ENCODE data around the gene GP5. TPM values are rescaled to one million over a fixed set of nuclear protein-coding genes. Genes with fewer than 3 reads are reported as not detected.

The GP5 gene
- total RNA-seq, 2 experiments from 2014 or later = 1.1 to 1.3 TPM

GRCh38 chr3:194395778-194396538, 3.1 kb downstream of the GP5 start:
- ChIA-PET CTCF (interaction anchor here (0.6 to 2.6 kb wide), 7 partner anchors 9 to 312 kb away, joined by 3 to 11 read pairs (median 3); no protein-coding TSS in a partner anchor), POLR2A (interaction anchor here (0.7 kb wide), 1 partner anchor 10 kb away, joined by 4 read pairs; no protein-coding TSS in a partner anchor)
- peak overlapping the region; percentile 66 for H3K4me3 Mint-ChIP-seq
- H3K27me3 Mint-ChIP-seq = peaks cover 25% of the 10 kb centered on the region
- DNase-seq = peak; percentile 72
- peaks cover 5% of the 10 kb centered on the region for H3K36me3 Mint-ChIP-seq (ENCODE audit: low read depth)
- peak overlapping the region; percentile 84 for H3K27ac Mint-ChIP-seq
- H3K9me3 Mint-ChIP-seq = peaks cover 4% of the 10 kb centered on the region
- peaks cover 54% of the 10 kb centered on the region for H3K4me1 Mint-ChIP-seq

GRCh38 chr3:194395212-194395611, 3.9 kb downstream of the GP5 start:
- Mint-ChIP-seq H3K36me3 (ENCODE audit: low read depth) (peaks cover 8% of the 10 kb centered on the region), H3K27ac (no peak overlapping the region), H3K9me3 (peaks cover 11% of the 10 kb centered on the region), H3K27me3 (peaks cover 32% of the 10 kb centered on the region), H3K4me1 (peaks cover 54% of the 10 kb centered on the region), H3K4me3 (no peak overlapping the region)
- ChIA-PET CTCF (interaction anchor here (0.6 to 2.3 kb wide), 7 partner anchors 9 to 312 kb away, joined by 3 to 11 read pairs (median 4); partner anchors contain the start of gene TMEM44), POLR2A (no interaction called here)
- no peak for DNase-seq

GRCh38 chr3:194392576-194392975, 6.5 kb downstream of the GP5 start:
- CTCF ChIA-PET = no interaction called here
- no peak overlapping the region for H3K27ac Mint-ChIP-seq
- H3K27me3 Mint-ChIP-seq = peaks cover 25% of the 10 kb centered on the region
- peaks cover 16% of the 10 kb centered on the region for H3K9me3 Mint-ChIP-seq
- POLR2A ChIA-PET = no interaction called here
- H3K4me1 Mint-ChIP-seq = peaks cover 28% of the 10 kb centered on the region
- no peak overlapping the region for H3K4me3 Mint-ChIP-seq
- DNase-seq = no peak
- peaks cover 5% of the 10 kb centered on the region for H3K36me3 Mint-ChIP-seq (ENCODE audit: low read depth)

- H3K27me3 Mint-ChIP-seq = peaks cover 24% of the 10 kb centered on the region
- POLR2A ChIA-PET = no interaction called here
- no peak overlapping the region for H3K27ac Mint-ChIP-seq
- peaks cover 16% of the 10 kb centered on the region for H3K9me3 Mint-ChIP-seq
- no peak overlapping the region for H3K4me3 Mint-ChIP-seq
- peaks cover 4% of the 10 kb centered on the region for H3K36me3 Mint-ChIP-seq (ENCODE audit: low read depth)
- CTCF ChIA-PET = no interaction called here
- peaks cover 12% of the 10 kb centered on the region for H3K4me1 Mint-ChIP-seq
- no peak for DNase-seq
Observed at GRCh38 chr3:194390835-194391234, 8.2 kb downstream of the GP5 start.

- Mint-ChIP-seq H3K36me3 (ENCODE audit: low read depth) (peaks cover 4% of the 10 kb centered on the region), H3K27ac (no peak overlapping the region), H3K4me1 (no peaks in the 10 kb centered on the region), H3K27me3 (peaks cover 24% of the 10 kb centered on the region), H3K4me3 (no peak overlapping the region), H3K9me3 (peaks cover 16% of the 10 kb centered on the region)
- ChIA-PET POLR2A (no interaction called here), CTCF (interaction anchor here (0.7 kb wide), 1 partner anchor 74 kb away, joined by 3 read pairs; no protein-coding TSS in a partner anchor)
- DNase-seq = no peak
Observed at GRCh38 chr3:194389269-194389668, 9.8 kb downstream of the GP5 start.

- ChIA-PET CTCF (interaction anchor here (0.6 to 1.4 kb wide), 3 partner anchors 8 to 583 kb away, joined by 3 to 6 read pairs (median 3); no protein-coding TSS in a partner anchor), POLR2A (no interaction called here)
- Mint-ChIP-seq H3K9me3 (peaks cover 16% of the 10 kb centered on the region), H3K4me1 (no peaks in the 10 kb centered on the region), H3K27ac (no peak overlapping the region), H3K27me3 (peaks cover 27% of the 10 kb centered on the region), H3K36me3 (ENCODE audit: low read depth) (peaks cover 4% of the 10 kb centered on the region), H3K4me3 (no peak overlapping the region)
- DNase-seq = no peak
Observed at GRCh38 chr3:194387926-194388418, 11.1 kb downstream of the GP5 start.

- ChIA-PET POLR2A (no interaction called here), CTCF (interaction anchor here (1.0 to 1.4 kb wide), 2 partner anchors 9 to 42 kb away, joined by 3 read pairs; no protein-coding TSS in a partner anchor)
- peaks cover 16% of the 10 kb centered on the region for H3K9me3 Mint-ChIP-seq
Observed at GRCh38 chr3:194387276-194387675, 11.8 kb downstream of the GP5 start.

GRCh38 chr3:194386648-194387047, 12.4 kb downstream of the GP5 start:
- H3K27me3 Mint-ChIP-seq = peaks cover 23% of the 10 kb centered on the region
- ChIA-PET POLR2A (no interaction called here), CTCF (interaction anchor here (1.0 to 1.4 kb wide), 2 partner anchors 9 to 41 kb away, joined by 3 read pairs; no protein-coding TSS in a partner anchor)
- no peak overlapping the region for H3K4me3 Mint-ChIP-seq
- peaks cover 16% of the 10 kb centered on the region for H3K9me3 Mint-ChIP-seq
- no peak overlapping the region for H3K27ac Mint-ChIP-seq
- DNase-seq = no peak
- peaks cover 4% of the 10 kb centered on the region for H3K36me3 Mint-ChIP-seq (ENCODE audit: low read depth)
- no peaks in the 10 kb centered on the region for H3K4me1 Mint-ChIP-seq

More at GRCh38 chr3:194387276-194387675, 11.8 kb downstream of the GP5 start:
- Mint-ChIP-seq H3K4me1 (no peaks in the 10 kb centered on the region), H3K27me3 (peaks cover 23% of the 10 kb centered on the region), H3K36me3 (ENCODE audit: low read depth) (peaks cover 4% of the 10 kb centered on the region), H3K4me3 (no peak overlapping the region), H3K27ac (no peak overlapping the region)
- no peak for DNase-seq

GRCh38 chr3:194386066-194386465, 13.0 kb downstream of the GP5 start:
- DNase-seq = no peak
- Mint-ChIP-seq H3K9me3 (peaks cover 14% of the 10 kb centered on the region), H3K4me3 (no peak overlapping the region), H3K27me3 (peaks cover 19% of the 10 kb centered on the region), H3K4me1 (no peaks in the 10 kb centered on the region), H3K27ac (no peak overlapping the region), H3K36me3 (ENCODE audit: low read depth) (peaks cover 4% of the 10 kb centered on the region)
- CTCF ChIA-PET = interaction anchor here (0.6 to 0.8 kb wide), 2 partner anchors 9 to 635 kb away, joined by 3 to 4 read pairs; no protein-coding TSS in a partner anchor
- POLR2A ChIA-PET = interaction anchor here (0.6 kb wide), 1 partner anchor 10 kb away, joined by 4 read pairs; no protein-coding TSS in a partner anchor

GRCh38 chr3:194384569-194385001, 14.5 kb downstream of the GP5 start:
- Mint-ChIP-seq H3K4me1 (no peaks in the 10 kb centered on the region), H3K4me3 (no peak overlapping the region), H3K27ac (no peak overlapping the region), H3K9me3 (no peaks in the 10 kb centered on the region), H3K36me3 (ENCODE audit: low read depth) (no peaks in the 10 kb centered on the region), H3K27me3 (peaks cover 7% of the 10 kb centered on the region)
- no peak for DNase-seq
- POLR2A ChIA-PET = no interaction called here
- CTCF ChIA-PET = no interaction called here

GRCh38 chr3:194384156-194384555, 14.9 kb downstream of the GP5 start:
- Mint-ChIP-seq H3K27me3 (peaks cover 3% of the 10 kb centered on the region), H3K36me3 (ENCODE audit: low read depth) (no peaks in the 10 kb centered on the region), H3K27ac (no peak overlapping the region), H3K4me3 (no peak overlapping the region), H3K9me3 (no peaks in the 10 kb centered on the region), H3K4me1 (no peaks in the 10 kb centered on the region)
- ChIA-PET CTCF (no interaction called here), POLR2A (no interaction called here)
- DNase-seq = no peak

GRCh38 chr3:194383276-194383940, 15.7 kb downstream of the GP5 start:
- Mint-ChIP-seq H3K27me3 (peaks cover 3% of the 10 kb centered on the region), H3K9me3 (no peaks in the 10 kb centered on the region), H3K4me3 (no peak overlapping the region), H3K36me3 (ENCODE audit: low read depth) (no peaks in the 10 kb centered on the region), H3K27ac (no peak overlapping the region), H3K4me1 (no peaks in the 10 kb centered on the region)
- no peak for DNase-seq
- ChIA-PET CTCF (interaction anchor here (0.8 kb wide), 1 partner anchor 14 kb away, joined by 4 read pairs; no protein-coding TSS in a partner anchor), POLR2A (no interaction called here)

- Mint-ChIP-seq H3K4me3 (no peak overlapping the region), H3K36me3 (ENCODE audit: low read depth) (no peaks in the 10 kb centered on the region), H3K27ac (no peak overlapping the region), H3K27me3 (peaks cover 3% of the 10 kb centered on the region), H3K4me1 (no peaks in the 10 kb centered on the region), H3K9me3 (no peaks in the 10 kb centered on the region)
- no peak for DNase-seq
- POLR2A ChIA-PET = no interaction called here
- CTCF ChIA-PET = interaction anchor here (0.8 kb wide), 1 partner anchor 15 kb away, joined by 4 read pairs; no protein-coding TSS in a partner anchor
Observed at GRCh38 chr3:194382892-194383223, 16.2 kb downstream of the GP5 start.

Measured in activated CD4-positive, alpha-beta T cell treated with anti-CD3 and anti-CD28 coated beads, Interleukin-2, amount 10 ng/mL, durations not matched to agents 7 days and 5 days (primary cell).